Measurements from ENCODE around the gene TMEM269.

The TMEM269 gene

DNA sequence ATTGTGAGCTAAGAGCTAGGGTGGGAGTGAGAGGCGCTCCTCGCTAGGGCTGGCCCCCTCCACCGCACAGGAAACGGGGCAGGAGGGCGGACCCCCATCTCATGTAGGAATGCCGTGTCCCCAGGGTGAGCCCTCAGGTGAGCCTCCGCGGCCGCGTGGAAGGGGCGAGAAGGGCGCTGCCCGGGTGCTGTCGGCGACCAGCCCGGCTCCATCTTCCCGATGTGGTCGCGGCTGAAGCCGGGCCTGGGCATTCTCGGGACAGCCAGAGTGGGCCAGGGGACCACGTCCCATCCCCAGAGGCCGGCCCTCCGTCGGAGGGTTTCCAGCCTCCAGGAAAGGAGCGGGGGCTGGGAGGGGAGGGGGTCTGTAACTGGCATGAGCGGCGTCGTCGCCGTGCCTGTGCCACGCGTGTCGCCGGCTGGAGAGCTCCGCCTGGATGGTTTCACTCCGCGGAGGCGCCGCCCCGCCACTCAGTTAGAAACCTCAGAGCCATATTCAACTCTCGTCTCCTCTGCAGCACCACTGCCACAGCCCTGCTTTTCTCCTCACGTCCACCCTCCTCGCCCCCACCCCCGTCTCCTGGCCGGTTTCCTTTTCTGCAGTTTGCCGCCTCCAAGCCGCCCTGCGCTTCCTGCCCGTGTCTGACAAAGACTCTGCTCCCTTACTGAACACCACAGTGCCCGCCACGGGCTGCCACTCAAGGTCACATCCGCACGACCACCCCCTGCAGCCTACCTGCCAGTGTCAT lies at the start of gene TMEM269:
Gene TMEM269 (plus strand): TSS at position 46 of the 748 bp plus-strand sequence. CDS start 4,903 bp downstream, outside the sequence.
- TF ChIP-seq EZH2phosphoT487 (conservative IDR thresholded peaks at IDR 0.05; ENCODE audit: low read length): no peak
- TF ChIP-seq, protein P1, sequence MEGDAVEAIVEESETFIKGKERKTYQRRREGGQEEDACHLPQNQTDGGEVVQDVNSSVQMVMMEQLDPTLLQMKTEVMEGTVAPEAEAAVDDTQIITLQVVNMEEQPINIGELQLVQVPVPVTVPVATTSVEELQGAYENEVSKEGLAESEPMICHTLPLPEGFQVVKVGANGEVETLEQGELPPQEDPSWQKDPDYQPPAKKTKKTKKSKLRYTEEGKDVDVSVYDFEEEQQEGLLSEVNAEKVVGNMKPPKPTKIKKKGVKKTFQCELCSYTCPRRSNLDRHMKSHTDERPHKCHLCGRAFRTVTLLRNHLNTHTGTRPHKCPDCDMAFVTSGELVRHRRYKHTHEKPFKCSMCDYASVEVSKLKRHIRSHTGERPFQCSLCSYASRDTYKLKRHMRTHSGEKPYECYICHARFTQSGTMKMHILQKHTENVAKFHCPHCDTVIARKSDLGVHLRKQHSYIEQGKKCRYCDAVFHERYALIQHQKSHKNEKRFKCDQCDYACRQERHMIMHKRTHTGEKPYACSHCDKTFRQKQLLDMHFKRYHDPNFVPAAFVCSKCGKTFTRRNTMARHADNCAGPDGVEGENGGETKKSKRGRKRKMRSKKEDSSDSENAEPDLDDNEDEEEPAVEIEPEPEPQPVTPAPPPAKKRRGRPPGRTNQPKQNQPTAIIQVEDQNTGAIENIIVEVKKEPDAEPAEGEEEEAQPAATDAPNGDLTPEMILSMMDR (IDR thresholded peaks at IDR 0.05; ENCODE audit: insufficient read depth, low read length, poor library complexity, severe bottlenecking): no peak
- Histone ChIP-seq H2AFZ (ENCODE audit: low read depth, low read length, severe bottlenecking) (no peak within 1 kb of the TSS), H3K27me3 (ENCODE audit: low read length) (no peaks in the 10 kb centered on the region), H3K9ac (ENCODE audit: low read length) (no peak within 1 kb of the TSS), H3K9me2 (replicated peaks; ENCODE audit: insufficient read depth, low read length) (no peaks in the 10 kb centered on the region), H3K4me2 (ENCODE audit: low read depth, low read length, poor library complexity, severe bottlenecking) (no peak within 1 kb of the TSS), H3K4me3 (ENCODE audit: insufficient read depth, low read length, poor library complexity, severe bottlenecking) (no peak within 1 kb of the TSS), H3K9me3 (ENCODE audit: insufficient read depth, low read length) (no peaks in the 10 kb centered on the region), H3K36me3 (ENCODE audit: low read length) (no peaks in the 10 kb centered on the region), H3K79me2 (ENCODE audit: insufficient read depth, low read length) (no peaks in the 10 kb centered on the region), H3F3A (ENCODE audit: insufficient read depth) (no peaks in the 10 kb centered on the region), H4K20me1 (ENCODE audit: low read depth, low read length) (no peaks in the 10 kb centered on the region), H3K27ac (ENCODE audit: low read depth, low read length) (no peak within 1 kb of the TSS)

GRCh38 chr1:42735056-42735455 lies 49.7 kb upstream of the TMEM269 start:
- Histone ChIP-seq H4K20me1 (ENCODE audit: low read depth, low read length) (no peaks in the 10 kb centered on the region), H3K9ac (ENCODE audit: low read length) (no peak overlapping the region), H2AFZ (ENCODE audit: low read depth, low read length, severe bottlenecking) (no peak overlapping the region), H3K27me3 (ENCODE audit: low read length) (no peaks in the 10 kb centered on the region), H3K79me2 (ENCODE audit: insufficient read depth, low read length) (no peaks in the 10 kb centered on the region), H3K4me3 (ENCODE audit: insufficient read depth, low read length, poor library complexity, severe bottlenecking) (no peak overlapping the region), H3K27ac (ENCODE audit: low read depth, low read length) (no peak overlapping the region), H3K9me3 (ENCODE audit: insufficient read depth, low read length) (no peaks in the 10 kb centered on the region), H3K9me2 (replicated peaks; ENCODE audit: insufficient read depth, low read length) (no peaks in the 10 kb centered on the region), H3K4me2 (ENCODE audit: low read depth, low read length, poor library complexity, severe bottlenecking) (no peak overlapping the region), H3K36me3 (ENCODE audit: low read length) (no peaks in the 10 kb centered on the region), H3F3A (ENCODE audit: insufficient read depth) (no peaks in the 10 kb centered on the region)
- TF ChIP-seq, protein P1 (IDR thresholded peaks at IDR 0.05; ENCODE audit: insufficient read depth, low read length, poor library complexity, severe bottlenecking): no peak
- TF ChIP-seq EZH2phosphoT487 (conservative IDR thresholded peaks at IDR 0.05; ENCODE audit: low read length): no peak

GRCh38 chr1:42735477-42736105 lies 49.2 kb upstream of the TMEM269 start:
- no peak overlapping the region for H3K27ac ChIP-seq (ENCODE audit: low read depth, low read length)
- no peaks in the 10 kb centered on the region for H3K9me3 ChIP-seq (ENCODE audit: insufficient read depth, low read length)
- no peak overlapping the region for H3K9ac ChIP-seq (ENCODE audit: low read length)
- no peaks in the 10 kb centered on the region for H3K27me3 ChIP-seq (ENCODE audit: low read length)
- no peak overlapping the region for H3K4me3 ChIP-seq (ENCODE audit: insufficient read depth, low read length, poor library complexity, severe bottlenecking)
- H3K4me2 ChIP-seq (ENCODE audit: low read depth, low read length, poor library complexity, severe bottlenecking): no peak overlapping the region
- H3K9me2 ChIP-seq (replicated peaks; ENCODE audit: insufficient read depth, low read length): no peaks in the 10 kb centered on the region
- no peaks in the 10 kb centered on the region for H4K20me1 ChIP-seq (ENCODE audit: low read depth, low read length)
- TF ChIP-seq EZH2phosphoT487 (conservative IDR thresholded peaks at IDR 0.05; ENCODE audit: low read length): no peak
- TF ChIP-seq, protein P1 (IDR thresholded peaks at IDR 0.05; ENCODE audit: insufficient read depth, low read length, poor library complexity, severe bottlenecking): no peak
- H2AFZ ChIP-seq (ENCODE audit: low read depth, low read length, severe bottlenecking): no peak overlapping the region
- H3F3A ChIP-seq (ENCODE audit: insufficient read depth): no peaks in the 10 kb centered on the region
- no peaks in the 10 kb centered on the region for H3K79me2 ChIP-seq (ENCODE audit: insufficient read depth, low read length)
- H3K36me3 ChIP-seq (ENCODE audit: low read length): no peaks in the 10 kb centered on the region
